Endothelial cell of hepatic sinusoid (primary cell): ENCODE results near the gene GBX1.

Experiments
- in situ Hi-C: cut with HindIII; loops from 2 replicates; pipeline ENCODE4 v1.10.0; 2017; ENCODE audit warnings: low sequenced_read_pairs

Gene GBX1

DNA sequence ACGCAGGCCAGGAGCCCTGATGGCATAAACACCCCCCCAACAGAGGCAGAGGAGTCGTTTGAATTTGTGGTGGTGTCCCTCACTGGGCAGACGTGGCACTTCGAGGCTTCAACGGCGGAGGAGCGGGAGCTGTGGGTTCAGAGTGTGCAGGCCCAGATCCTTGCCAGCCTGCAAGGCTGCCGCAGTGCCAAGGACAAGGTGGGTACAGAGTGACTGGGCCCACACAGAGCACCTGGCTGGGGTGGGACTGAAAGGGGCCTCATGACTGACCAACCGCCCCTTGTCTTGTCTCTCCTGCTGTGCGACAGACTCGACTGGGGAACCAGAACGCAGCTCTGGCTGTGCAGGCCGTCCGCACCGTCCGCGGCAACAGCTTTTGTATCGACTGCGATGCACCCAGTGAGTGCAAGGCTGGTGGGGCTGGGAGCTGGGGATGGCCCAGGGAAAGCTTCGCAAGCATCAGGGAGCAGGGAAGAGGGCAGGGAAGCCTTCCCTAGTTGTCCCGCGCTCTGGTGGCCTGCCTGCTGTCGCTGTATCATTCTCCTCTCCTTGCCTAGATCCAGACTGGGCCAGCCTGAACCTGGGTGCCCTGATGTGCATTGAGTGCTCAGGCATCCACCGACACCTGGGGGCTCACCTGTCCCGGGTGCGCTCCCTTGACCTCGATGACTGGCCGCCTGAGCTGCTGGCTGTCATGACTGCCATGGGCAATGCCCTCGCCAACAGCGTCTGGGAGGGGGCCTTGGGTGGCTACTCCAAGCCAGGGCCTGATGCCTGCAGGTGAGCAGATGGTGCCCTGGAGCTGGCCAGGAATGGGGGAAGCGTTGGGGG lies 25.4 kb downstream of the GBX1 start:
- in situ Hi-C loops, result no loop called here

DNA sequence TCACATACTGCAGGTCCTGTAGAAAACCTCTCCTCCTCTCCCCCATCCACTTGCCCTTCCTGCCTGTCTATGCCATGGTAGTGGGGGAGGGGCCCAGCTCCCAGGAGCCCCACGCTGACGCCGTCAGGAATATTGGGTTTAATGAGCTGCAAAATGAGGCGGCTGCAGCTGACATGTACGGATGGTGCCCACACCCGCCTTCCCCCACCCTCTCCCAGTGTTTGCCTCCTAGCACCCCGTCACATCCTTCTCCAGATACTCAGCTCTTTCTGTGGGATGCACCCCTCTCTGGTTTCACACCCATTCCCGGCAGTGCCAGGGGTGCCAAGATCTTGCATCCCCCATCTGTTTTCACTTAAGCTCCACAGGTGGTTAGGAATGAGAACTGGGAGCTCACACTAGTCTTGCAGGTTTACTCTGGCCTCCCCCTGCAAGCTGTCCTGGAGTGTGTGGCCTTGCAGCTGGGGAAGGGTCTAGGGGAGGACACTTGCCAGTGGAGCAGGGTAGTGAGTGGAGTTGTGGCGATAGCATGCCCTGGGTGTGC lies 26.1 kb downstream of the GBX1 start:
- in situ Hi-C loops, result no loop called here

DNA sequence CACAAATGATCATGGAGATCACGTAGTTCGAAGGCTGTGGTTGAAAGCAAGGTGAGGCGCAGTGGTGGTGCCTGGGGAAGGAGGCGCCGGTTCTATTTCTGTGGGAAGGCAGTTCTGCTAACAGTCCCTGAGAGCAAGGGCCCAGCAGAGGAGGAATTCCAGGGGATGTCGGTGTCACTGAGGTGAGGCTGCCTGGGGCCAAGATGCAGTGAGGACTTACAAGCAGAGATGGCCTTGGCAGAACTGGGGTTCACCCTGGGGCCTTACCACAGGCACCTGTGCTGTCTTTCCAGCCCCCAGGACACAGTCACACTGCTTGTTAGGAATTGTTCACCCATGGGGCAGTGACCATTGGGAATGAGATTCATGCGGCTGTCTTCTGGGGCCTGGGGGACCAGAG lies 26.7 kb downstream of the GBX1 start:
- in situ Hi-C loops, result no loop called here

DNA sequence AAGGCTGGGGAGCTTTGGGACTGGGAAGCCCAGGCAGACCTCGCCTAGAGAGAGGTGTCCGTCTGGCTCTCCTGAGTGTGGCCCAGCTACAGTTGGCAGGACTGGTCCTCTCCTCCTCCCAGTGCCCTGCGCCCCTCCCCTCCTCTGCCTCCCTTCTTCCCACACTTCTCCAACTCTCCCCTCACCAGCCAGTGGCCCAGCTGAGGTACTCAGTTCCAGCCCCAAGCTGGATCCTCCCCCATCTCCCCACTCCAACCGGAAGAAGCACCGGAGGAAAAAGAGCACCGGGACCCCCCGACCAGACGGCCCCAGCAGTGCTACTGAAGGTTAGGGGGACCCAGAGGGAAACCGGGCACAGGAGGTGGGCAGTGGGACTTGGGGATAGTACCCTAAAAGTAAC lies 27.7 kb downstream of the GBX1 start:
- in situ Hi-C loops, result loop anchor here (10.0 kb wide), 1 partner anchor 85 kb away; the partner anchor contains the start of gene ABCF2

DNA sequence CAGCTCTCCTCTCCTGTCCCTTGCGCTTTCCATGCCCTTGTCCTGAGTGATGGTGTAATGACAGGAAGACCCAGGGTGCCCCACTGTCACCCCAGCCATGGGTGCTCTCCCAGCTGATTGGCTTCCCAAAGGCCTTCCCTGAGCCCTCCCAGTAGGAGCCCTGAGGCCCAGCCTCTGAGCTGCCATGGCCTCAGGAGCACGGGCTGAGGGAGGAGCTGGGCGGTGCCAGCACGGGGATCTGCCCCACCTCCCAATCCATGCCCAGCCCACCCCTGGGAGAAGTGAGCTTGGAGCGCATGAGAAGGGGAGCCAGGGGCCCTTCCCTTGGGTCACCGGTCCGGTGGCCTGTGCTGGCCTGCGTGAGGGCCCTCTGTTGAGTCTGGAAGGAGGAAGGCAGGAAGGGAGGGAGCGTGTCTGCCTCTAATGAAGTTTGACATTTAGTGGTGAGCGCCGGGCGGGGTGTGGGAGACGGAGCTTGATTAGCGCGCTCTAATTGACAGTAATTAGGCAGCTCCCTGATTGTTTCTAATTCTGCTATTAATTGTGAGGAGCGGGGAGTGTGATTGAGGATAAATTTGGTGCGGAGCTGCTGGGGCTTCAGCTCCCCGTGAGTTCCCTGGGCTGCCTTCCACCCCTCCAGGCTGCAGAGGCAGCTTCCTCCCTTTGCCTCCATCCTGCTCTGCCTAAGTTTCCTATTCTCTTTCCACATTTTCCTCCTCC lies 28.3 kb downstream of the GBX1 start:
- in situ Hi-C loops, result loop anchor here (10.0 kb wide), 1 partner anchor 86 kb away; the partner anchor contains the start of gene ABCF2

DNA sequence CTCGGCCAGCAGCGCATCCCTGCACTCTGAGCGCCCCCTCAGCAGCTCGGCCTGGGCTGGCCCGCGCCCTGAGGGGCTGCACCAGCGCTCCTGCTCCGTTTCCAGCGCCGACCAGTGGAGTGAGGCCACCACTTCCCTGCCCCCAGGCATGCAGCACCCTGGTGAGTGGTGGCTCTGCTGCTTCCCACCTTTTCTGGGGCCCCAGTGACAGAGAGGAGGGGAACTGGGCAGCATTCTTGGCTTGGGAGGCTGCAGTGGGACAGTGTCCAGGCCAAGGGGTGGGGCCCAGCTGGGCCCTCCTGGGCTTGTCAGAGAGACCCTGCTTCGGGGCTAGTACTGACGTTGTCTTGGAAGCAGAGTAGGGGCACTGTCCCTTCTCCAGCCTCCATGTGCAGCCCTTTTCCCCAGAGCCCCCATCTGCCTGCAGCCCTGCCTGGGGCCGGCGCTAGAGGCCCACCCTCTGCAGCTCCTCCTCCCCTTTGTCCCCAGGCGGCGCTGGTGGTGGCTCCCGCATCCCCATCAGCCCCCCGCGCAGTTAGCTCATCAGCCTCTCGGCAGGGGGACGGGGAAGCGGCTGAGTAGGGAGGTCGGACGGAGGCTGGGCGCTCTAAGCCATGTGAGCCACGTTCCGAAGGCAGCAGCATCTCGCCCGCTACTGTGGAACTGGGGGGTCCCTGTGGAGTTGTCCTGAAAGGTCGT lies 29.2 kb downstream of the GBX1 start:
- in situ Hi-C loops, result loop anchor here (10.0 kb wide), 1 partner anchor 86 kb away; the partner anchor contains the start of gene ABCF2

DNA sequence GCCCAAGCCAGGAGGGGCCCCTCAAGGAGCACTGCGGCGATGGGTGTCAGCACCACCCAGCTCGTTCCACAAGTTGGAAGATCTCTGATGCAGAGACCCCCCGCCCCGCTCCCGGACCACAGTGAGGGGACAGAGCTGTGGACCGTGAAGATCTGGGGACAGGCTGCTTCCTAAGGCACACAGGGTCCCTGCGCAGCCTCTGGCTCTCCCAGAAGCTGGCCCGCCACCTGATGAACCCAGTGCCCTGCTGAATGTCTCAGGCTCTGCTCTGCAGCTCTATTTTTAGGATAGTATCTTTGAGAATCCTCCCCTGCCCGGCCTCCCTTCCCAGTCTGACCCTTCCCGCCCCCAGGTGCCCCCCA lies 29.7 kb downstream of the GBX1 start:
- in situ Hi-C loops, result loop anchor here (10.0 kb wide), 1 partner anchor 87 kb away; the partner anchor contains the start of gene ABCF2

DNA sequence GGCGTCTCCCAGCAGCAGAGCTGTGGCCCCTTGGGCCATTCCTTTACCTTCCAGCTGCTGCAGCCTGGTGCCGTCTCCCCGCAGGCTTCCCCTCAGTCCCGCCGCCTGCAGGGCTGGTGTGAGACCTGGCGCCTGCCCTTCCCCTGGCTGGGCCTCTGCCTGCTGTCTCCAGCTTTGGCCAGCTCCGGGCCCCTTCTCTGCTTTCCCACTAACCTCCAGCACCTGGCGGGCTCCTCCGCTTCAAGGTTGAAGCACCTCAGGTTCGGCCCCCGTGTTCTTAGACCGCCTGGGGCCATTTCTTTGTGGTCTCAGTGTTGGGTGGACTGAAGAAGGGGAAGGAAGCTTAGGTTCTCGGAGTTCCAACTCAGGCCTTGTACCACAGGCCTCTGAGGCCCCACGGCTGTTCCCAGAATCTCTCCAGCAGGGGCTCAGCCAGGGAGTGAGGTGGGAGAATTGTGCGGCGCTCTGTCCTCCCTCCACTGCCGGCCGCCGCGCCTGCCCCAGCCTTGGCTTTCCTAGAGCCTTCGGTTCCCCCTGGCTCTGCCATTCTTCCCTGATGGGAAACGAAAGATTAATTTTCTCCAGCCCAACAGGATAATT lies 30.3 kb downstream of the GBX1 start:
- in situ Hi-C loops, result loop anchor here (10.0 kb wide), 1 partner anchor 88 kb away; the partner anchor contains the start of gene ABCF2

DNA sequence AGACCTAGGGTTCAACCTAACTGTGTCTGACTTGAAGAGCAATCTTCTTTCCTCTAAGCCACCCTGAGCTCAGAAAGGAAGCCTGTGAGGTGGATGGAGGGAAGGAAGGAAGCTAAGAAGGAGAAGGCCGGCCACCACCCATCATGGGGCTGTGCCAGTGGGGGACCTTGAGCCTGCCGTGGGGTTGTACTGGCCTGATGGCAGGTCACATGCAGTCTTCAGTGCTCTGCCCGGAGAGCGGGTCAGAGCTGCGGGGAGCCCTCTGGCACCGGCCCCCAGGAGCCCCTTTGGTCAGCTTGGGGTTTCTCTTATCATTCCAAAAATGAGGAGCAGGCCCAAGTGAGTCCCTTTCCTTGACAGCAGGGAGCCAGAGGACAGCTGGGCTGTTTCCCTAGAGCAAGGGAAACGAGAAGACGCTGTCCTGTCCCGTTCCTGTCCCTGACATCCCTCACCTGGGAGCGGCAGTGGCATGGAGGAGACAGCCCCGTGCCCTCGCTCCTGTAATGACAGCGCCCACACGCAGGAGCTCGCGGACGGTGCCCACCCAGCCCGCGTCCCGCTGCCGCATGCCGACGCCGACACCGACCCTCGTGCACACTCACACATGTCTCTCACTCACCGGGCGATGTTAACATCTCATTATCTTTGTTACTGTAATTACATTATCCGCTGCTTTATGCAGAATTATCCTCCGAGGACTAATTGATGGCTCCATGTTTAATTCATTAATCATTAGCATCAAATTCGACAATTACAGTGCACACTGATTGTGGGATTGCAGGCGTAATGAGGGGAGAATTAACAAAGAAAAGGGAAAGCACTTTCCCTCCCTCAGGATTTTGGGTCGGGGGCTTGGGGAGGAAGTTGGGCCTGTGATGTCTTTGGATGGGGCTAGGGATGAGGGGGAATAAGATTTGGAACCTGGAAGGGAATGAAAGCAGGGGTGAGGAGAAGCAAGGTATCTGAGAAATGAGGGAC lies 31.3 kb downstream of the GBX1 start:
- in situ Hi-C loops, result loop anchor here (10.0 kb wide), 1 partner anchor 89 kb away; the partner anchor contains the start of gene ABCF2

DNA sequence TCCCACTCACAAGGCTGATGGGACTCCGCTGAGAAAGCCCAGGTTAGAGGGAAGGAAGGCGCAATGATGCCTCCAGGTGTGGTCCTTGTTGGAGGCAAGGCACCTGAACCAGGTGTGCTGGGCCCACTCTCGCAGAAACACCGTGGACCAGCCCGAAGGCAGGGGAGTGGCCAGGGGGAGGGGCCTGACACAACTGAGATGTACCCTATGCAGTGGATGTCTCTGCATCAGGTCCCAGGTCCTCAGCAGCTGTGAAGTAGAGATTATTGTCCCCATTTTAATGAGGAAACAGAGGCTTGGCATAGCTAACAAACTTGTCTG lies 32.0 kb downstream of the GBX1 start:
- in situ Hi-C loops, result loop anchor here (10.0 kb wide), 1 partner anchor 89 kb away; the partner anchor contains the start of gene ABCF2

DNA sequence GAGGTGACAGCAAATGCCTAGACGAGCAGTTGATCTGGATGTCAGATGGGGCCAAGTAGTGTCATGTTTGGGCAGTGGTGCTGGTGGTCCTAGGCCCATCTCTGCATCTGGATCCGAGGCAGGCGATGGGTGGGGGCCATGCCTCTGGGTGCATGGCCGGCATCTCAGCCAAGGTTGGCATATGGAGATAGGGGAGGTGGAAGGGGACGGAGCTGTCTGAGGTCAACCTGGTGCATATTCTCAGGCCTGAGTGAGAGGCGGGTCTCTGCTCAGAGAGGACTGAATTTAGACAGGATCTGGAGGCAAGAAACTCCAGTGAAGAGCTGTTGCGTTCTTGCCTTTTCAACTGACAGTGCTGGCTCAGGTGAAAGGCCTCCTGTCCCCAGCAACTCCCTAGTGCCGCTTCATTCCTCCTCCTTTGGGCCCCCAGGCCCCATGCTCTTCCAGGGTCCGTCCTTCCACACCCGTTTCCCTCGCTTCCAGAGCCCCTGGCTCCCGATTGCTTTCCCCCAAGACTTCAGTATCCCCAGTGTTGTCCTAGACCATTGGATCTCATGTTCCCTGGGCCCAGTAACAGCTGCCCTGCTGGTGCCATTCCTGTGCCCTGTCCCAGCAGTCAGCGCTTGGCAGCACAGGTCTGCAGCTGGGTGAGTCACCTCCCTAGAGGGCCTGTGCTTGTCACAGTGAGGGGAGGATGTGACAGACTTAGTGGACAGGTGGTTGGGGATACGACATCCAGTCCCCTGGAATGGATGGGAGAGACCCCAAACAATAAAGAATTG lies 32.6 kb downstream of the GBX1 start:
- in situ Hi-C loops, result loop anchor here (10.0 kb wide), 1 partner anchor 90 kb away; the partner anchor contains the start of gene ABCF2

DNA sequence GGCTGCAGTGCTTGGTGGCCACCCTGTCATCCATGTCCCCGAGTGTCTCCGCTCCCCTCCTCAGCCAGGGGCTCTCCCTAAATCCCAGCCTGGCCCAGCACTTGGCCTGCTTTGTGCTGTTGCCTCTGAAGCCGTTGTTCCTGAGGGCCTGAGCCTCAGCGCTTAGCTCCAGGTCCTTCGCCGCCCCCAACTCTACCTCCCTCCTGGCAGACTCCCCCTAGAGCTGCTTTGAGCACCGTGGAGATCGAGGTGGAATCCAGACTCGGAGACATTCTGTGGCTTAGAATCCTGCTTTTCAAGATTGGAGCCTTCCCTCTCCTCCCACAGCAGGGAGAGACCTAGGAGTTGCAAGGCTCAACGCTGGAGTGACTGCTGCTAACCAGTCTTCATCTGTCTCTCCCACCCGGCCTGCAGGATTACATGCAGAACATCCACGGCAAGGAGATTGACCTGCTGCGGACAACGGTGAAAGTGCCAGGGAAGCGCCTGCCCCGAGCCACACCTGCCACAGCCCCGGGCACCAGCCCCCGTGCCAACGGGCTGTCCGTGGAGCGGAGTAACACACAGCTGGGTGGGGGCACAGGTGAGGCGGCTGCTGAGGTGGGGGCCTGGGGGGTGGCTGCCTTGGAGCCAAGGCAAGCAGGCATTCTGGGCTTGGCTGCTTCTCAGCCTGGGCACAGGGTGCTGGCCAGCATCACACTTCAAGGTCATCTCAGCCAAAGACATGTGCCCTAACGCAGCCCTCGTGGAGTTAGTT lies 33.3 kb downstream of the GBX1 start:
- in situ Hi-C loops, result loop anchor here (10.0 kb wide), 1 partner anchor 91 kb away; the partner anchor contains the start of gene ABCF2

DNA sequence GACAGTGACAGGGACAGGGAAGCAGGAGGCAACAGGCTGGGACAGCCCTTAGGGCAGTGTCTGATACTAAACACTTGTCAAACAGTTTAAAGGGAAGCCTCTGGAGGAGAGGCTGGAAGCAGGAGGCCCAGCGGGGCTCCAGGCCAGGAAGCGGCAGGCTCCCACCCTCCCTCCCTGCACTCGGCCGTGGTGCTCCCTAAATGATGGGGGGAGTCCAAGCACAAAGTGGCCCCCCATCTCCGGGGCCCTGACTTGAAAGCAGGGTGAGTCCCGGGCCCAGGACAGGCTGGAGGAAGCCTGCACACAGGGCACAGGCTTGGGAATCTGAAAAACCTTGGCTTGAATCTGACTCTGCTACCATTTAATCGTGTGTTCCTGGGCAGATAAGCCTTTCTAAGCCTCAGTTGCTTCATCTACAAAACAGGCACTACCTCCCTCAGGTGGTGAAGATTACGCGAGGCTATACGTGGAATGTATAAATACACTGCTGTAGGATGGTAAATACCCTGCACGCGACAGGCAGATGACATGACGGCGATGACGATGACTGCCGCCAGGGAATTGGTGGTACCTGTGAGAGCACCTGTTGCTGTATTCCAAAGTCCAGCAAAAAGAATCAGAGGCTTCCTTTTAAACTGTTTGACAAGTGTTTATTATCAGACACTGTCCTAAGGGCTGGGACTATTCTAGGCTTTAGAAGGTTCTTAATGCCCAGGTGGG lies 34.1 kb downstream of the GBX1 start:
- in situ Hi-C loops, result loop anchor here (10.0 kb wide), 1 partner anchor 91 kb away; the partner anchor contains the start of gene ABCF2

DNA sequence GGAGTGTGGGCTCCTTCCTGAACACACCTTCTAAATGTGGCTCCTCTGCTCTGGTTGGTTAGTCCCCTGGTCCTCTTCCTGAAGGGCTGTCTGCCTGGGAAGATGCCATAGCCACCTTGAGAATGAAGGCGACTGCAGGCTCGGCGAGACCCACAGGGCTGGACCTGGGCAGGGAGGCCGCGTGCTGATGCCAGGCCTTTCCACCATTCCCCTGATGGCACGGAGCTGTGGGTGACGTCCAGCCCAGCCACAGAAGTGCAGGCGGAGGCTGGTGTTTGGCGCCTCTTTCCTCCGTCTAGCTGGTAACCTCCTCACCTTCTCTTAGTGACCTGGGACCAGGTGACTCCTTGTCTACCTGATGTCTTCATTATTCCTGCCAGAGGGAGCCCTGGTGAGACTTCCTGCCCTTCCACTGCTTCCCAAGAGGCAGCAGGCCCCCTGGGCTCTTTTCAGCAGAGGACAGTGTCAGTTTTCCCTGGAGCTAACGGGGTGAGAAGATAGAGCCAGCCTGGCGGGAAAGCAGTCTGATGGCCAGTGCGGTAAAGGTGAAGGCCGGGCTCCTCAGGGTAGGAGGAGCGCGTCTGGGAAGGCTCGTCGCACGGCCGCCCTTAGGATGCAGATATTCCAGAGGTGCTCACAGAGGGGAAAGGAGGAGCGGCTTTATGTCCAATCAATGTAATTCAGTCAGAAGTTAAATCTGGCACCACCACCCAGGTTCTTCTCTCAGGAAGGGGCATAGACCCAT lies 34.9 kb downstream of the GBX1 start:
- in situ Hi-C loops, result loop anchor here (10.0 kb wide), 1 partner anchor 92 kb away; the partner anchor contains the start of gene ABCF2

DNA sequence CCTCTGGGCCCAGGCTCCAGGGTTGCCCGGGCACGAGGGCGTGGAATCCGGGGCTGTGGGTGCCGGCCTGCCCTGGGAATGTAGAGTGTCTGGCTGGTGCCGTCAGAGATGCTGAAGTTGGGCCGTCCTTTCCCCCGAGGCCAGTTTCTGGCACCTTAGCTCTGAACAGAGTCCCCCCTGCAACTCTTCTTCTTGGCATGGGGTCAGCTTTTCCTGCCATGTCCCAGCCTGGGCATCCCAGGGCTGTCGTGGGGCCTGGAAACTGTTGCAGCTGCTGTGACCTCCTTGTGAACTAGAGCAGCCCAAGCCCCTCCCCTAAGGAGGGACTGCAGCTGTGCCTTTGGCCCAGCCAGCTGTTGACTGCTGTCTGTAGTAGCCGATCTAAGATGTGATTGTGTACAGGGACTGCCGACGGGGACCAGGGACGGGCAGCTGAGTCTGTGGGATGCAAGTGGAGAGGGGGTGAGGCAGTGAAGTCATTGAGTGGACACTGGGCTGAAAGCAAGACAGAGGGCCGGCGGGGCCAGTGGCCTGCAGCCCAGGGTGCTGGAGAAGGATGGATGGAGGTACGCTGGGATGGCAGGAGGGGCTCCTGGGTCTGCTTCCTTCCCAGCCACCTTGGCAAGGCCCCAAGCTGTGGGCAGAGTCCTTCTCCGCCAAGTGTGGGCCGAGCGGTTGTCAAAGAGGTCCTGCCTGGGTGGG lies 35.8 kb downstream of the GBX1 start:
- in situ Hi-C loops, result loop anchor here (10.0 kb wide), 1 partner anchor 93 kb away; the partner anchor contains the start of gene ABCF2

DNA sequence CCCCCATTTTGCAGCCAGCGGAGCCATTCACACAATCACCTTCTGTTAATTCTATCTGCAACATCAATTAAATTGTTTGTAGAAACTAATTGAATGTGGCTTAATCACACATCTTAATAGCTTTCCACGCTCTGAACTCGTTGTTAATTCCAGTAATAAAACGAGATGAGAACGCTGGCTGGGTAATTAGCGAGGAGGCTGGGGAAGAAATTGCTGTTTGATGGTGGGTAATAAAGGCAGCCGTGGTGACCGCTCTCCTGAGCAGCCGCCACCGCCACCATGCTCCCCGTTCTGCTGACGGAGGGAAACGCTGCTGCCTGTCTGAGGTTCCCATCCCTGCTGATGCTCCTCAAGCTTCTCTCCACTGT lies 36.3 kb downstream of the GBX1 start:
- in situ Hi-C loops, result loop anchor here (10.0 kb wide), 1 partner anchor 94 kb away; the partner anchor contains the start of gene ABCF2
